ENCODE results near the gene NUP133.
"Not testable (repeated sequence)": the region's sequence is repeated elsewhere in the genome, so short reads cannot be mapped to it uniquely, and the experiment has no call there.

The NUP133 gene

DNA sequence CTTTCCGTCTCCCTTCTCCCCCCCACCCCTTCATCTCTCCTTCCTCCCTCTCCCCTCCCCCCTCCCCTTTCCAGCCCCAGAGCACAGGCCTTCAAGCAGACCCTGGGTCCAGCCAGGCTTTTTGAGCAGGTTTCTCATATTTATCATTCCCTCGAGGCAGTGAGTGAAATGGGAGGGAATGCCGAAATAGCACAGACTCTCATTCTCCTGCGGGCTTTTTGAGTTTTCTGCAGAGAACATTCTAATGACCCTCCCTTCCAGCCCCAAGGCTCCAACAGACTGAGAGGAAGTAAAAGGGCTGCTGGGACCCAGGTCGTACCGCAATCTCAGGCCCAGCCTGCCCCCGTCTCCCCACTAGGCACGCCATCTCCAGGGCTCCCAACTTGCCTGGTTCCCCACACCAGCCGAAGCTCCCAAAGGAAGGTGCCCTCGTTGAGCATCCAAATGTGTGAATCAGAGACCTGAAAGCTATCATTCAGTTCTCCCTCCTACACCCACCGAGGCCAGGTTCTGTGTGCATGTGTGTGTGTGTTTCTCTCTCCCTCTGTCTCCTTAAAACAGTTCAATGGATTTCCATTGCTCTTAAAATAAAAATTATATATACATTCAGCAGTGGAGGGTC lies 96.6 kb downstream of the NUP133 start:
- no peak for DNase-seq

DNA sequence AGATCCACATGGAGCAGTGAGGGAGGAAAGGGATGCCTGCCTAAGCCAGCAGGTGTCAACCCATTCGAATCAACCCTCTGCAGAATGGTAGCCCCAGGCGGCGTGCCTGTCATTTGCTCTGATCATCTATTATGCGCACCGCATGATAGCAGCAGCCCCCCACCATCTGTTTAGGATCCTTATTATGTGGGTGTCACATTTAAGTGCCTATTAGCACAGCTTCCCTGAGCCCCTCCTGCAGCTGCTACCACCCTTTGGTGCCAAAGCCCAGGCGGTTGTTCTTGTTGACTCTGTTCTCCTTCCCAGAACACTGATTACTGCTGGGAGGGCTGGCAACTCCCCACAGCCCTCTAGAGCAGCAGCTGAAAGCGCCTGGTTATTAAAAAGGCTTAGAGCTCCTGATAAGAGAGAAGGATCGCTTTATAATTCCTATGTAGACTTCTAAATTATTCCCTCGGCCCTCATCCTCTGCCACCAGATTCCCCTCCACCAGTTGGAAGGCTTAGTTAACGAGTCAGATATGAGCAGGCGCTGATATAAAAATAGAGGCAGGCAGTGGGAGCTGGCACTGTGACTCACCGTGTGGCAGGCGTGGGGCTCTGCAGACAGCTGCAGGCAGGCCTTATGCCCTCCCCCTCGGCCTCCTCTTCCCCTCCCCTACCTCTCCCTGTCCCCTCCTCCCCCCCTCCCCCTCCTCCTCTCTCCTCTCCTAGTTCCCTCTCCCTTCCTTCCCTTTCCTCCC lies 97.3 kb downstream of the NUP133 start:
- peak; percentile 40 for DNase-seq

DNA sequence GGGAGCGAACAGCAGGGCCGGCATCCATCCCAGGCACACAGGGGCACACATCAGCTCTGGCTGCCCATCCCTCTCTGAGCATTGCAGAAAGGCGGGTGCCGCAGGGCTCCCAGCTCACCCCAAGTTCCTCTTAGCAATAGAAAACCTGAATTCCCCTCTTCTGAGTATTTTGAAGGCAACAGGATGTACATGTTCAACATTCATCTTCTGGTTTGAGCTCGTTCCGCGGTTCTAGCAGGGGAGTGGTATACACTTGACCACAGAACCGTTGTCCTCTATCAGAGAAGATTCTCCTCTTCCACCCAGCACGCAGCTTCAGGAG lies 97.8 kb downstream of the NUP133 start:
- no peak for DNase-seq

DNA sequence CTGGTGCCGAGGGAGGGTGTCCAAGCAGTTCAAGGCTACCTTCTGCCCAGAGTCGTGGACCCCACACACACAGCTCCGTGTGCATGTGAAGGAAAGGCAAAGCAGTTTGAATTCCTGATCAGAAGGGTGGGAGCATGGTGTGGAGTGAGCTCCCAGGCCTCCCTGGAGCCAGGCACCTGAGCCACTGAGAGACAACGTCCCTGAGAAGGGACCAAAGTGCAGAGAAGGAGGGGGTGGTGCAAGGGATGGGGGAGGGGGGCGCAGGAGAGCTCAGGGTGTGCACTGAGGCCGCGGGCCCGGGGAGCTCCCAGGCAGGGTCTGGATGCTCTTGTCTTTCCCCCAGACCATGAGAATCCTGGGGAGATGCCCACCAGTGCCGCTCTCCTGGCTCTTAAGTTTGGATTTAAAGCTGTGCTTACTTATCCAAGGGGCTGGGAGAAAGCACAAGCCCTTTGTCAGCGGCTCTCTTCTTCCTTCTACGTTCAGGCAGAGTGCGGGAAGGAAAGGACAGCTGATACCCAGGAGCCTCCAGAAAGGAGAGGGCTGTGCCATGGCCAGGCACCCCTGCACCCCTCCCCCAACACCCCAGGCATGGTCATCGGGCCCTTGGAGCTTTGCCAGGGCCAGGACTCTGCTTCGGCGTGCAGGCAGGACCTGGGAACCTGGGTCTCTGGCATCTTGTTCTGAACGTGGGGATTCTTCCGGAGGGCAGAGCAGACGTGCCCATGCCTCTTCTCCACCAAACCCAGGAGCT lies 98.3 kb downstream of the NUP133 start:
- no peak for DNase-seq

DNA sequence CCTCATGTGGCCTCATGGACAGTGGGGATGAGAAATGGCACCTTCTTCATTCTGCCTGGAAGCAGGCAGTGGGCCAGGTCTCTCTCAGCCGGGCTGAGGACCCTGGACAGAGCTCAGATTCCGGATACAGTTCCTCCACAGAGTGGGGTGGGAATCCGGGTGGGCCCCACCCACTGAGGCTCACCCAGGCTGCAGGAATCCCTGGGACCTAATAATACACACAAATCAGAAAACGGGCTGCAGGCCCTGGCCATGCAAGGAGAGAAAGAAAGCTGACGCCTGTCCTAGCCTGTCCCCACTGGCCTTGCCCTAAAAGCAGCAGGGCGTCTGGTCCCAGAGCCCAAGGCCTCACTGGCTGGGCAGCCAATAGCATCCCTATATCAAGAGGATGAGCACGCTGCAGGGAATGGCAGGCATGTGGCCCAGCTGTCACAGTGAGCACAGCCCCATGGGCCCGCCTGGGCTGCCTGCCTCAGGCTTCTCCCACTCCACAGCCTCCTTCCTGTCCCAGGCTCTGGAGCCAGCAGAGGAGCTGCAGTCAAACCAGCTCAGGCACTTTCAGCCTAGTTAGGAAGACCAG lies 99.6 kb downstream of the NUP133 start:
- DNase-seq, result peak; percentile 11

DNA sequence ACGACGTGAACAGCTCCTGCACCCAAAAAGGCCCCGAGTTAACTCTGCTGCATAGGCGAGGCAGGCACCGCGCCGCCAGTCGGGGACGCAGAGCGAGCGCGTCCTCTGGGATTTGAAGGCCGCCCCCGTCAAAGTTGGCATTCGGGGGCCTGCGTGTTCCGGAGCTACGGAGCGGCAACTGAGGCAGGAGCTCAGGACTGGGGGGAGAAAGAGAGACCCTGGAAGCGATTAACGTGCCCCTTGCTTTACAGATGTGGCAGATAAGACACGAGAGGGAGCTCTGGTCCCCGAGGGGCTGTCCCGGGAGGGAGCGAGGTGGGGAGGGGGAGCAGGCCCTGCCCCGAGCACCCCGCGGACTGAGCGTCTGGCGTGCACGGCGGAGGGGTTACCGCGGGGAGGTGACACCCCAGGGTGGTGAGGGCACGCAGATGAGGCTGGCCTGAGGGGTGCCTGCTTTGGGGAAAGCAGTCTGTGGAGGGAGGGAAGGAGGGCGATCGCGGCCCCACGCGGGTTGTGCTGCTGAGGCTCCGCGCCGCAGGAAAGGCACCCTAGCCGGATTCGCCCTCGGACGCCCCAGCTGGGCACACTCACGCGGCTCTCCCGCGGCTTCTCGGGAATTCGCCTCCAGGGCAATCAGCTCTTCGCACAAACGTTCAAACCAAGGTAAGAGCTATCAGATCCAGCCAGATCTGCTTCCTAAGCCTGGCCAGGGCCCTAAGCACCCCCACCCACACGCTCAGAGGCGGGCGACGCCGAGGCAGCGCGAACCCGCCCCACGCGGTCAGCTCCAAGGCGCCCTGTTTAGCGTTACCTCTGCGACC lies 100.7 kb downstream of the NUP133 start:
- no peak for DNase-seq

DNA sequence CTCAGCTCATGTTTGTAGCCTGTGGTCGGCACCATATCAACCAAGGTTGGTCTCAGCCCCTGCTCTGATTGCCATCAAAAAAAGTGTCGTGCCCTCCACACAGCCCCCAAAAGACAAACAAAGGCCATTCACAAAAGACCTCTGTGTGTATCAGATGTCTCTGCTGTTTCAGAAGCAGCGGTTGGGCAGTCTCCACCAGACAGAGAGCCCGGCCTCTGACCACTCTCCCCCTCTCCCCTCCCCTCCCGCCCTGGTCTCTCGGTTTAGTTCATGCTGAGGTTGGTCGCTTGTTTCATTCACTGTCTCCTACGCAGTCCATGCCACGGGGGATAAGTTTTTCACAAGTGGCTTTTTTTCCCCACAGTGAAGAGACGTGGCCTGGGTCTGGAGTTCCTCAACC lies 101.3 kb downstream of the NUP133 start:
- no peak for DNase-seq

DNA sequence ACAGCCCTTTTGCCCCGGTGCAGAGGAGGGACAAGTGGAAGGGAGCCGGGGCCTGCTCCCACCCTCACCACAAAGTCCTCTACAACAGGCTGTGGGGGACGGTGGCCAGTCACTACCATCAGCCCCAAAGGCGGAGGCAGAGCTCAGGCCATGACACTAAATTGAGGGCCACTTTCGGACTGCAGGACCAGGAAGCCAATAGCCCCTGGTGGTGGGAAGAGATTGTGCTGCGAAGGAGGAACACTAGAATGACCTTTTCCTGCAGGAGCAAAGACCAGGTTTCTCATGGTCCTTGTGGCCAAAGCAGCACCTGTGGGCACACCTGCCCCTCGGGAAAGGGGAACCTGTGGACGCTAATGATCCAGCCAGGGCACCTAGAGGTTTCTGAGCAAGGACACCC lies 104.6 kb downstream of the NUP133 start:
- no peak for DNase-seq

DNA sequence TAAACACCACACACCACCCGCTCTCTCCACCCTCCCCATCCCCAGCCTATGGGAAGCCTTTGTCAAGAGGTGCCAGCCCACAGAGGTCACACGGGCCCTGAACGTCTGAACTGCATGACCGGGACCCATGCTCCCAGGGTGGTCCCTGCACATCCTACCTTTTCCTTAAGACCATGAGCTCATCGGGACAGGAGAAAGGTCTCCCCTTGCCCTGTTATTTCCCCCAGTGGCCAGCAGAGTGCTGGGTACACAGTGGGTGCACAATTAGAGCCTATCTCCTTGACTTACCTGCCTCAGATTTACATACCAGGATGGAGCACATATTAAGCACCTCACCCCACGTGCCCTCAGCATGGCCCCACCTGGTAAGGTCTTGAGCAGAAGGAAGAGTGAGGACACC lies 105.1 kb downstream of the NUP133 start:
- no peak for DNase-seq

DNA sequence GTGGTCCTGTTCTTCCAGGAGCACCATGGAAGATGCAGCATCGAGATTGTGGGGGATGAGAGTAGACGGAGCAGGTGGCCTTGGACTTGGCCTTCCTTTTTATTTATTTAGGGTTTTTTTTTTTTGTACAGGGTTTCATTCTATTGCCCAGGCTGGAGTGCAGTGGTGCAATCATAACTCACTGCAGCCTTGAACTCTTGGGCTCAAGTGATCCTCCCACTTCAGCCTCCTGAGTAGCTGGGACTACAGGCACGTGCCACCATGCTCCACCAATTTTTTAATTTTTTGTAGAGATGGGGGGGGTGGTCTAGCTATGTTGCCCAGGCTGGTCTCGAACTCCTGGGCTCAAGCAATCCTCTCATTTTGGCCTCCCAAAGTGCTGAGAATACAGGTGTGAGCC lies 105.8 kb downstream of the NUP133 start:
- not testable (repeated sequence) for DNase-seq

DNA sequence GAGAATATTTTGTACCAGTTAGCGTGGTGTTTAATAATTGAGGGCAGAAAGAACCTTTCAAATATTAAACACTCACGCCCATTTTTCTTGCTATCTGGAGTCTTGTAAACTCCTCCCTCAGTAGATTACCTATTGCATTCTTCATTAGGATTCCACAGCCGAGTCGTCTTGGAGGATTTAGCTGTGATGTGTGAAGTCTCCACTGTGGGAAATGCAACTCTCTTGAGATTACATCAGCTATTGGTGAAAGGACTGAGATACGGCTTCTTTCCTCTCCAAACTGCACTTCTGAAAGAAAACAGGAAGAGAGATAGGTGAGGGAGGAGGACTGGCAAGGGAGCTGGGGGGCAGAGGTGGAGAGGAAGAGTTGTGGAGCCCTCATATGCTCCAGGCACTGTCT lies 110.4 kb downstream of the NUP133 start:
- DNase-seq, result no peak

DNA sequence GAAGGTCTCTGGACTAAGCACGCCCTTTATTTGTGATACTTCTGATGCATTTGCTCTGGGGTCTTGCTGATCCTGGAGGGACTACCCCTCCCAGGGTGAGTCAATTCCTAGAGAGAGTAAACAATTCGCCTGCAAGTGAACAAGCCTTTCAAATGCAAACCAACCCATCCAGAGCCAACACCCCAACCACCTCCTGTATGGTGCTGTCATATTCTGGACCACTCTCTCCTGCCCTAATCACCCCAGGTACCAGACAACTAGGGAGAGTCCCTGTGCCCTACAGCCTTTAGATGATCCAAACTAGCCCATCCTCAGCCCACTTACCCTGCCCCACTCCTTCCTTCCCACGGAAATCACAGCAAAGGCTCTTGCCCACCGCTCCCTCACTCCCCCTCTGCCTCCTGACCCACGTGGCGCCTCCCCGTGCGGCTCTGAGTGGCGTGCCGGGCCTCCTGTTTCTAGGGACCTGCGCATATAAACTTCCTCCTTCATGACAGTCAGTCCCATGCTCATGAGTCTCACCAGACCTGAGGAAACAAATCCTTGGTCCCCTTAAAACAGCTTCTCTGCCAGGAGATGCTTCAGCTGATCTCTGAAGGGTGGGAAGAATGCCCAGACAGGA lies 111.4 kb downstream of the NUP133 start:
- DNase-seq, result no peak

DNA sequence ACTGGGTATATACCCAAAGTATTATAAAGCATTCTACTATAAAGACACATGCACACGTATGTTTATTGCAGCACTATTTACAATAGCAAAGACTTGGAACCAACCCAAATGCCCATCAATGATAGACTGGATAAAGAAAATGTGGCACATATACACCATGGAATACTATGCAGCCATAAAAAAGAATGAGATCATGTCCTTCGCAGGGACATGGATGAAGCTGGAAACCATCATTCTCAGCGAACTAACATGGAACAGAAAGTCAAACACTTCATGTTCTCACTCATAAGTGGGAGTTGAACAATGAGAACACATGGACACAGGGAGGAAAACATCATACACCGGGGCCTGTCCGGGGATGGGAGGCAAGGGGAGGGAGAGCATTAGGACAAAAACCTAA lies 113.6 kb downstream of the NUP133 start:
- not testable (repeated sequence) for DNase-seq

DNA sequence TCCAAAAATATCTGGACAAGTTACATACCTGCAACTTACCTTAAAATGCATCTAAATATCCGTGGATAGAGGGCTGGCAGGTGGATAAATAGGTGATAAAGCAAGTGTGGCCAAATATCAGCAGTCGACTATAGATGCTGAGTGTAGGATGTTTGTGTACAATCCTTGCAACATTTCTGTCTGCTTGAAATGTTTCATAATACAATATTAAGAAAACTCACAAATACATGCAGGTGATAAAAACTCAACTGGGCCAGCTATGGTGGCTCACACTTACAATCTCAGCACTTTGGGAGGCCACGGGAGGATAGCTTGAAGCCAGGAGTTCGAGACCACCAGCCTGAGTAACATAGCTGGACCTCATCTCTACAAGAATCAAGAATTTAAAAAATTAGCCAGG lies 115.2 kb downstream of the NUP133 start:
- DNase-seq, result no peak

Data from fibroblast of upper back skin (primary cell).